Measurements from ENCODE around the gene ADNP. TPM values are rescaled to one million over a fixed set of nuclear protein-coding genes. Genes with fewer than 3 reads are reported as not detected.

Gene ADNP
- total RNA-seq, 1 donor from 2014 or later = 92.7 TPM

- H3K9me3 Mint-ChIP-seq (ENCODE audit: unreplicated experiment) = no peaks in the 10 kb centered on the region
- no peak for TF ChIP-seq CTCF (IDR thresholded peaks at IDR 0.05; ENCODE audit: unreplicated experiment)
- no peak for DNase-seq (ENCODE audit: low spot score)
- H3K27me3 Mint-ChIP-seq (ENCODE audit: unreplicated experiment) = peaks cover 8% of the 10 kb centered on the region
- peaks cover 22% of the 10 kb centered on the region for H3K4me1 Mint-ChIP-seq (ENCODE audit: unreplicated experiment)
- peak overlapping the region; percentile 95 for H3K4me3 Mint-ChIP-seq (ENCODE audit: unreplicated experiment)
- peak overlapping the region; percentile 97 for H3K27ac Mint-ChIP-seq (ENCODE audit: unreplicated experiment)
- no peaks in the 10 kb centered on the region for H3K36me3 Mint-ChIP-seq (ENCODE audit: low read depth, unreplicated experiment)
Measured at GRCh38 chr20:50959543-50960126, 28.4 kb upstream of the ADNP start.

DNA sequence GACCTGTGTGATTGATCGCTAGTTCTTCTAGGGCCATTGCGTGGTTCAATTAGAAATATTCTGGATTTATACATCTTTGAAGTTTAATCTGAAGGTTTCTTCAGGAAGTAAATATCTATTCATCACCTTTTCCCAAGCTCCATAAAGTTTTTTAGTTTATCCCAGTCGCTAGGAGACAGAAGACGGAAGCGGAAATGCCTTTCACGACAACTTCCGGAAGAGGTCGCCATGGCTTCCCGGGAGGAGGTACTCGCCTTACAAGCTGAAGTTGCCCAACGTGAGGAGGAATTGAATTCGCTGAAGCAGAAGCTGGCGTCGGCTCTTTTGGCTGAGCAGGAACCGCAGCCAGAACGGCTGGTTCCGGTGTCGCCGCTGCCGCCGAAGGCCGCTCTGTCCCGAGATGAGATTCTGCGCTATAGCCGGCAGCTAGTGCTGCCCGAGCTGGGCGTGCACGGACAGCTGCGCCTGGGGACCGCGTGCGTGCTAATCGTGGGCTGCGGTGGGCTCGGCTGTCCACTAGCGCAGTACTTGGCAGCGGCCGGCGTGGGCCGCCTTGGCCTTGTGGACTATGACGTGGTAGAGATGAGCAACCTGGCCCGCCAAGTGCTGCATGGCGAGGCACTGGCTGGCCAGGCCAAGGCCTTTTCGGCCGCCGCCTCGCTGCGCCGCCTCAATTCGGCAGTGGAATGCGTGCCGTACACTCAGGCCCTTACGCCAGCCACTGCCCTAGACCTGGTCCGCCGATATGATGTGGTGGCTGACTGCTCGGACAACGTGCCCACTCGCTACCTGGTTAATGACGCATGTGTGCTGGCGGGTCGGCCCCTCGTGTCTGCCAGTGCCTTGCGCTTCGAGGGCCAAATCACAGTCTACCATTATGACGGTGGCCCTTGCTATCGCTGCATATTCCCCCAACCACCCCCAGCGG, 27.6 kb upstream of the ADNP start, which contains the start of gene MOCS3:
MOCS3 (plus strand) TSS at position 204 of the 928 bp plus-strand sequence; CDS start at position 229, 25 bp downstream.
- peaks cover 22% of the 10 kb centered on the region for H3K4me1 Mint-ChIP-seq (ENCODE audit: unreplicated experiment)
- DNase-seq (ENCODE audit: low spot score) = peak; percentile 73
- peak within 1 kb of the TSS; percentile 97 for H3K27ac Mint-ChIP-seq (ENCODE audit: unreplicated experiment)
- TF ChIP-seq CTCF (IDR thresholded peaks at IDR 0.05; ENCODE audit: unreplicated experiment) = no peak
- H3K27me3 Mint-ChIP-seq (ENCODE audit: unreplicated experiment) = peaks cover 8% of the 10 kb centered on the region
- no peaks in the 10 kb centered on the region for H3K36me3 Mint-ChIP-seq (ENCODE audit: low read depth, unreplicated experiment)
- H3K9me3 Mint-ChIP-seq (ENCODE audit: unreplicated experiment) = no peaks in the 10 kb centered on the region
- H3K4me3 Mint-ChIP-seq (ENCODE audit: unreplicated experiment) = peak within 1 kb of the TSS; percentile 95

- peak within 1 kb of the TSS; percentile 95 for H3K4me3 Mint-ChIP-seq (ENCODE audit: unreplicated experiment)
- no peak for TF ChIP-seq CTCF (IDR thresholded peaks at IDR 0.05; ENCODE audit: unreplicated experiment)
- H3K27ac Mint-ChIP-seq (ENCODE audit: unreplicated experiment) = peak within 1 kb of the TSS; percentile 97
- DNase-seq (ENCODE audit: low spot score) = peak; percentile 85
- no peaks in the 10 kb centered on the region for H3K36me3 Mint-ChIP-seq (ENCODE audit: low read depth, unreplicated experiment)
- peaks cover 8% of the 10 kb centered on the region for H3K27me3 Mint-ChIP-seq (ENCODE audit: unreplicated experiment)
- peaks cover 22% of the 10 kb centered on the region for H3K4me1 Mint-ChIP-seq (ENCODE audit: unreplicated experiment)
- no peaks in the 10 kb centered on the region for H3K9me3 Mint-ChIP-seq (ENCODE audit: unreplicated experiment)
Measured at GRCh38 chr20:50957798-50958614, 26.8 kb upstream of the ADNP start, which contains the start of gene DPM1. Gene DPM1, minus strand, starts transcription at chr20:50958532. Its CDS starts 9 bp downstream, at chr20:50958523.

DNA sequence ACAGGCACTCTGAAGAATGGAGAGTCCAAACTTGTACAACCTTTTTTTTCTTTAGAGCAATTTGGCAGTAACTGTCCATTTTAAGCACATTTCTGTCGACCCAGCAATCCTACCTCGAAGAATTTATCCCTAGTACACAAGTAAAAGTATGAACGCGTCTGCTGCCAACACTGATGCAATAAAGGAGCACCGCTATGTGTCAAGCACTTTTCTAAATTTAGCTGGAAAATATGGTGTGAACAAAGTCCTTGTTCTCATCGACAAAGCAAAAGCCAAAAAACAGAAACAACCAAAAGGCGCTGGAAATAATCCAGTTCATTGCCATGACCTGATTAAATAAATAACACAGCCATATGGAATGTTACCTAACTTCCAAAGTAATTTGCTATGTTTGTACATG, 26.0 kb upstream of the ADNP start:
- no peaks in the 10 kb centered on the region for H3K9me3 Mint-ChIP-seq (ENCODE audit: unreplicated experiment)
- DNase-seq (ENCODE audit: low spot score) = no peak
- H3K36me3 Mint-ChIP-seq (ENCODE audit: low read depth, unreplicated experiment) = no peaks in the 10 kb centered on the region
- peak overlapping the region; percentile 95 for H3K4me3 Mint-ChIP-seq (ENCODE audit: unreplicated experiment)
- TF ChIP-seq CTCF (IDR thresholded peaks at IDR 0.05; ENCODE audit: unreplicated experiment) = no peak
- H3K27ac Mint-ChIP-seq (ENCODE audit: unreplicated experiment) = peak overlapping the region; percentile 97
- peaks cover 22% of the 10 kb centered on the region for H3K4me1 Mint-ChIP-seq (ENCODE audit: unreplicated experiment)
- peaks cover 8% of the 10 kb centered on the region for H3K27me3 Mint-ChIP-seq (ENCODE audit: unreplicated experiment)
